ENCODE data around the gene CHID1.

GRCh38 chr11:910044-910588 lies 494 bp downstream of the CHID1 start:
- TF ChIP-seq CTCF (conservative IDR thresholded peaks at IDR 0.05), result no peak
- TF ChIP-seq EZH2 (IDR thresholded peaks at IDR 0.05; ENCODE audit: low read depth), result no peak

All from PC-9 (cell line).